Calu3 (cell line): ENCODE results near the gene TFDP3. TPM values are rescaled to one million over a fixed set of nuclear protein-coding genes. Genes with fewer than 3 reads are reported as not detected.

Source experiments
- BruUV-seq: library from RNA; stranded (reverse); fragments of 400-500 nt; replicated peaks from 2 replicates; lab custom pipeline; 2021; lab: Mats Ljungman, UMichigan
- CTCF ChIA-PET: fragments of 300-600 bp; sonication (Branson Sonifier 250); formaldehyde crosslinking; loops from one replicate; lab custom pipeline; 2022; ENCODE audit warnings: antibody characterized with exemption; lab: Charles Lee
- DNase-seq: peaks from one replicate; pipeline ENCODE4 v3.0.0; 2022
- H3K27ac Mint-ChIP-seq: one replicate; pipeline ENCODE4 v1.8.0; 2022; ENCODE audit warnings: mixed read lengths; ENCODE audit not compliant: unreplicated experiment
- H3K27me3 Mint-ChIP-seq: one replicate; pipeline ENCODE4 v1.8.0; 2022; ENCODE audit warnings: mixed read lengths; ENCODE audit not compliant: unreplicated experiment
- H3K36me3 Mint-ChIP-seq: one replicate; pipeline ENCODE4 v1.8.0; 2022; ENCODE audit warnings: mild to moderate bottlenecking, moderate library complexity, mixed read lengths; ENCODE audit not compliant: insufficient read depth, unreplicated experiment
- H3K4me1 Mint-ChIP-seq: one replicate; pipeline ENCODE4 v1.8.0; 2022; ENCODE audit warnings: mild to moderate bottlenecking, low read depth, mixed read lengths; ENCODE audit not compliant: unreplicated experiment
- H3K4me3 Mint-ChIP-seq: one replicate; pipeline ENCODE4 v1.8.0; 2022; ENCODE audit warnings: mild to moderate bottlenecking, low read depth, moderate library complexity, mixed read lengths; ENCODE audit not compliant: unreplicated experiment
- H3K9me3 Mint-ChIP-seq: one replicate; pipeline ENCODE4 v1.8.0; 2022; ENCODE audit warnings: low read depth, mixed read lengths; ENCODE audit not compliant: unreplicated experiment
- intact Hi-C: fragments of 100-400 bp; cut with micrococcal nuclease; formaldehyde crosslinking; loops from one replicate; pipeline ENCODE4 v1.10.0; 2022; ENCODE audit not compliant: unreplicated experiment
- total RNA-seq: library from RNA; stranded (reverse); gene quantifications from 2 replicates; pipeline ENCODE4 v1.2.3, GENCODE V29; 2022
- TF ChIP-seq, protein P1 (sequence below): fragments of 200-600 bp; IDR thresholded peaks from one replicate; pipeline ENCODE4 v1.8.0; 2022; ENCODE audit warnings: antibody characterized with exemption; ENCODE audit not compliant: unreplicated experiment

The TFDP3 gene
- total RNA-seq, 1 experiment from 2014 or later: not detected

DNA sequence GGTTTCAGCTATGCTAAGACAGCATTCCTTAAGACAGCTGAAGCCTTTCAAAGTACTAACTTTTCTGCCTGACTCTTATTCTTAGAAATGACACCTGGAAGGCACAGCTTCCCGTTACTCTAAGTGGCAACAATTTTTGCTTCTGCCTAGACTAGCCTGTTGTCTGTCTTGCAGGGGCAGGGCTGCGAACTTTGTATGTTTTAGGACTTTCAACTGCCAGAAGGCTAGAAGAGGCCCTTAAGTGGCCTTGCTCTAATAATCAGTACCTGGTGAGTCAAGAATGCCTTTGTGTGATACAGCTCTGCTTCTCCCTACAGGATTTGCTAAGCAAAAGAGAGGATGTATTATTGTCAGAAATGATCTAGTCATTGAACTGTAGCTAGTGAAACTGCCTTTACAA lies 30.0 kb upstream of the TFDP3 start:
- DNase-seq: no peak

DNA sequence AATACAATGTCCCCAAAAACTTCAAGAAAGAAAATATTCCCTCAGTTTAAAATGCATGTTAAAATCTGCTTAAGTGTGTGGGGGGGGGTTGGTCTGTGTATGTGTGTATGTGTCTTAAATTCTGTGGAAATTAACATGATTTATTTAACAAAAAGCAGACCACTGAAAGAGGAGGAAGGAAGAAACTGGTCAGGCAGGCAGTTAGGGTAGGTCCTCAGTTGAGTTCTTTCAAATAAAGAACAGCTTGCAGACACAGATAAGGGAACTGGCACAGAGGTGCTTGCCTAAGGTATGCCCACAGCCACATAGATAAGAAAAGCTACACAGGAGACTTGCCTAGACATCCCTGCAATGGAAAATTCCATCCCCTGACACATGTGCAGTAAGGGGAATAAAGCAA lies 28.8 kb upstream of the TFDP3 start:
- no peak overlapping the region for H3K27ac Mint-ChIP-seq
- no peaks in the 10 kb centered on the region for H3K27me3 Mint-ChIP-seq
- peaks cover 2% of the 10 kb centered on the region for H3K9me3 Mint-ChIP-seq
- CTCF ChIA-PET: no interaction called here
- no TSS peak for BruUV-seq
- no peaks in the 10 kb centered on the region for H3K4me1 Mint-ChIP-seq
- TF ChIP-seq, protein P1, sequence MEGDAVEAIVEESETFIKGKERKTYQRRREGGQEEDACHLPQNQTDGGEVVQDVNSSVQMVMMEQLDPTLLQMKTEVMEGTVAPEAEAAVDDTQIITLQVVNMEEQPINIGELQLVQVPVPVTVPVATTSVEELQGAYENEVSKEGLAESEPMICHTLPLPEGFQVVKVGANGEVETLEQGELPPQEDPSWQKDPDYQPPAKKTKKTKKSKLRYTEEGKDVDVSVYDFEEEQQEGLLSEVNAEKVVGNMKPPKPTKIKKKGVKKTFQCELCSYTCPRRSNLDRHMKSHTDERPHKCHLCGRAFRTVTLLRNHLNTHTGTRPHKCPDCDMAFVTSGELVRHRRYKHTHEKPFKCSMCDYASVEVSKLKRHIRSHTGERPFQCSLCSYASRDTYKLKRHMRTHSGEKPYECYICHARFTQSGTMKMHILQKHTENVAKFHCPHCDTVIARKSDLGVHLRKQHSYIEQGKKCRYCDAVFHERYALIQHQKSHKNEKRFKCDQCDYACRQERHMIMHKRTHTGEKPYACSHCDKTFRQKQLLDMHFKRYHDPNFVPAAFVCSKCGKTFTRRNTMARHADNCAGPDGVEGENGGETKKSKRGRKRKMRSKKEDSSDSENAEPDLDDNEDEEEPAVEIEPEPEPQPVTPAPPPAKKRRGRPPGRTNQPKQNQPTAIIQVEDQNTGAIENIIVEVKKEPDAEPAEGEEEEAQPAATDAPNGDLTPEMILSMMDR: no peak
- no peak for DNase-seq
- H3K4me3 Mint-ChIP-seq: no peak overlapping the region
- intact Hi-C loops: no loop called here
- no peaks in the 10 kb centered on the region for H3K36me3 Mint-ChIP-seq

More for the DNA sequence above, 30.0 kb upstream of the TFDP3 start:
- BruUV-seq: no TSS peak
- Mint-ChIP-seq H3K36me3 (no peaks in the 10 kb centered on the region), H3K4me1 (no peaks in the 10 kb centered on the region), H3K27me3 (no peaks in the 10 kb centered on the region), H3K4me3 (no peak overlapping the region), H3K9me3 (peaks cover 2% of the 10 kb centered on the region), H3K27ac (no peak overlapping the region)
- intact Hi-C loops: no loop called here
- TF ChIP-seq, protein P1: no peak
- CTCF ChIA-PET: no interaction called here

DNA sequence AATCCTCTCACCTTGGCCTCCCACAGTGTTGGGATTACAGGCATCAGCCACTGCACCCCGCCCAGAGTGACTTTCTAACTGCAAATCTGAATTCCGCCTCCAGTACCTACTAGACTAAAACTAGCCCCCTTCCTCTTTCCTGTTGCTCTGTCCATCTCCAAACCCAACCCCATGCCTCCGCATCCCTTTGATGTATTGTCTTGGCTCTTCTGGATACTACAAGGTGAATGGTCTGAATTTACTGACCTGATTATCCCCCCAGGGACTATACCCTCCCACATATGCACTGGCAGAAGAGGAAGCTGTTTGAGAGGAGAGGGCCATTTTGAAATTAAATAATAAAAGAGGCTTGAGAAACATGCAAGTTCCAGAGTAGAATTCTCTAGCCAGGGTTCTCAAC lies 17.7 kb upstream of the TFDP3 start:
- TF ChIP-seq, protein P1: no peak
- CTCF ChIA-PET: no interaction called here
- H3K4me3 Mint-ChIP-seq: no peak overlapping the region
- no peaks in the 10 kb centered on the region for H3K9me3 Mint-ChIP-seq
- DNase-seq: no peak
- H3K27ac Mint-ChIP-seq: no peak overlapping the region
- no peaks in the 10 kb centered on the region for H3K27me3 Mint-ChIP-seq
- no TSS peak for BruUV-seq
- intact Hi-C loops: no loop called here
- no peaks in the 10 kb centered on the region for H3K36me3 Mint-ChIP-seq
- no peaks in the 10 kb centered on the region for H3K4me1 Mint-ChIP-seq

DNA sequence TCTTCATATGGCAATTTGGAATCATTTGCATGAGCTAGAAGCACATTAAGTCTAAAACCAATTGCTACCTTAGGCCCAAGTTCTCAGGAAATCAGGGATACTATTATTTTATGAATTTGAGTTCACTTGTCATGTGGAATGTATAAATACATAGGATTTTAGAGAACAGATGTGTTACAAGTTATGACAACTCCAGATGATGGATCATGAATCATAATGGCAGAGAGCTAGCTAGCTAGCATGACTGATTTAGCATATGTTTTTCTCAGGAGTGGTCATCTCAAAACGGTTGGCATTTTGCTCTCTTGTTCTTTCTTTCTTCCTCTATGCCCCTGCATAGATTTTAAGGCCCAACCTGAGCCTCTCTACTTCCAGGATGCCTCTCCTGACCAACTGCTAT lies 14.2 kb upstream of the TFDP3 start:
- DNase-seq: no peak
- no TSS peak for BruUV-seq
- Mint-ChIP-seq H3K4me3 (no peak overlapping the region), H3K4me1 (peaks cover 25% of the 10 kb centered on the region), H3K27me3 (no peaks in the 10 kb centered on the region), H3K9me3 (no peaks in the 10 kb centered on the region), H3K36me3 (no peaks in the 10 kb centered on the region), H3K27ac (no peak overlapping the region)
- intact Hi-C loops: no loop called here
- TF ChIP-seq, protein P1: no peak
- CTCF ChIA-PET: no interaction called here

DNA sequence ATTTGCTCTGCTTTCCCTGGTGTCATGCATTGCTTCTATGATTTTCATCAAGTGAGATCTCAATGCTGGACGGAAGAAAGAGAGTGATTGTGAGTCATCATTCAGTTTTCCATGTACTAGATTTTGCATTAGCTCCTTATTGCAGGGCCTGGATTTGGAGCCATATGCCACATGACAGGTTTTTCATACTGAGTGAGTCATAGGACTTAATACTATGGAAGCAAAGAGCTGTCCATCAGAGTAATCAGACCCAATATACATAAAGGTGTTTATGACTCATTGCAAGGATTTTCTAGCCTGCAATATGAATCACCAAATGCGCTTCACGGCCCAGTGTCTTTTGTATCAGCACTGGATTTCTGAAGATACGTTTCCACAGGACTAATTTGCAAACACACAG lies 11.2 kb upstream of the TFDP3 start:
- CTCF ChIA-PET: no interaction called here
- TF ChIP-seq, protein P1: no peak
- H3K27ac Mint-ChIP-seq: peak overlapping the region; percentile 79
- DNase-seq: peak; percentile 23
- no peak overlapping the region for H3K4me3 Mint-ChIP-seq
- peaks cover 25% of the 10 kb centered on the region for H3K4me1 Mint-ChIP-seq
- intact Hi-C loops: no loop called here
- no peaks in the 10 kb centered on the region for H3K9me3 Mint-ChIP-seq
- BruUV-seq: no TSS peak
- H3K36me3 Mint-ChIP-seq: no peaks in the 10 kb centered on the region
- H3K27me3 Mint-ChIP-seq: no peaks in the 10 kb centered on the region
